Spleen (tissue), 7 donors: Measurements from ENCODE around the gene PGM5.
"Not testable (repeated sequence)": the region's sequence is repeated elsewhere in the genome, so short reads cannot be mapped to it uniquely, and the experiment has no call there.

Experiments
- CTCF ChIP-seq, 11 experiments: fragments of 200-600 bp in 7 of 11; fragments of 450-650 bp in 4 of 11; sonication (generic) in 4 of 11; IDR thresholded peaks in 8 of 11; conservative IDR thresholded peaks in 3 of 11; 1 replicate in 7 of 11; 2 replicates in 4 of 11; pipeline versions ENCODE4 v1.4.0 to v1.8.0; 2016 to 2021; ENCODE audit warnings: antibody characterized with exemption in 11 of 11, inconsistent platforms in 4 of 11, mild to moderate bottlenecking in 1 of 11
- POLR2A ChIP-seq, 3 donors: fragments of 450-650 bp; IDR thresholded peaks; one replicate each; pipeline ENCODE4 v1.5.1; 2017; ENCODE audit warnings: antibody characterized with exemption in 3 of 3, mild to moderate bottlenecking in 1 of 3
- donor health status: DM: no; HTN: no; CAD: no; lungs with moderate emphysema.
- donor health status: DM: no; HTN: no; CAD: no.
- donor health status: DM: no; HTN: no; CAD: no.

- TF ChIP-seq CTCF (IDR thresholded peaks at IDR 0.05 in 8 of 11, conservative IDR thresholded peaks at IDR 0.05 in 3 of 11); POLR2A (IDR thresholded peaks at IDR 0.05): not testable (repeated sequence)
Measured at GRCh38 chr9:68336639-68337339, 19.6 kb upstream of the PGM5 start.
